Measurements from ENCODE around the gene MSL3B.
A peak's percentile ranks its signal among the peaks of the same experiment; 100 is the strongest.

Gene MSL3B

GRCh38 chr2:233835230-233836186, 32.7 kb downstream of the MSL3B start:
- H3K9me3 ChIP-seq (ENCODE audit: low read length): no peaks in the 10 kb centered on the region
- H3K79me2 ChIP-seq (ENCODE audit: low read length): peaks cover 36% of the 10 kb centered on the region
- H3K27me3 ChIP-seq (ENCODE audit: low read length): no peaks in the 10 kb centered on the region
- DNase-seq: no peak
- no peak overlapping the region for H3K4me3 ChIP-seq (ENCODE audit: low read length)
- peak overlapping the region; percentile 58 for H3K27ac ChIP-seq (ENCODE audit: low read length)
- H3K4me1 ChIP-seq (ENCODE audit: low read length): peaks cover 46% of the 10 kb centered on the region
- H3K9me2 ChIP-seq (replicated peaks; ENCODE audit: insufficient read depth, low read length): no peaks in the 10 kb centered on the region
- no peak overlapping the region for H2AFZ ChIP-seq (ENCODE audit: low read length)
- no peak overlapping the region for H3K4me2 ChIP-seq (ENCODE audit: low read depth, low read length, poor library complexity, severe bottlenecking)
- peaks cover 48% of the 10 kb centered on the region for H3K36me3 ChIP-seq (ENCODE audit: insufficient read depth, low read length)
- no peaks in the 10 kb centered on the region for H4K20me1 ChIP-seq (ENCODE audit: insufficient read depth, low read depth, low read length)
- no peak overlapping the region for H3K9ac ChIP-seq (ENCODE audit: low read length)

DNA sequence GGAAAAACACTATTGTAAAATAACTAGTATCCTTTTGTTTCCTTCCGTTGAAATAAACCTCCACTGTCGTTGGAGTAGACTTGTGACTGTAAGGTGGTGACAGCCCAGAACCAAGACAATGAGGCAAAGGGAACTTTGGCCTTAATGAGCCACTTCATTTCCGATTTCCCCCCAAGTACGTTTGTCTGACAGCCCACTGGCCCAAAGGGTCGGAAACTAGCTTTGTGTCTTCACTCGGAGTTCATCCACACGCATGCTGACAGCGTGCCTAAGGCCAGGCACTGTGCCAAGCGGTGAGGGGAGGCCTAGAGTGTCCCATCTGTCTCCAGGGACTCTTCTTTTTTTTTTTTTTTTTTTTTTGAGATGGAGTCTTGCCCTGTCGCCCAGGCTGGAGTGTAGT, 34.8 kb downstream of the MSL3B start:
- no peaks in the 10 kb centered on the region for H3K27me3 ChIP-seq (ENCODE audit: low read length)
- no peak overlapping the region for H3K4me3 ChIP-seq (ENCODE audit: low read length)
- peaks cover 68% of the 10 kb centered on the region for H3K4me1 ChIP-seq (ENCODE audit: low read length)
- H3K27ac ChIP-seq (ENCODE audit: low read length): 0 out of 2 replicates have a peak overlapping the region, but pooled peaks have one; percentile 8
- peaks cover 32% of the 10 kb centered on the region for H3K36me3 ChIP-seq (ENCODE audit: insufficient read depth, low read length)
- H3K79me2 ChIP-seq (ENCODE audit: low read length): peaks cover 14% of the 10 kb centered on the region
- no peaks in the 10 kb centered on the region for H3K9me2 ChIP-seq (replicated peaks; ENCODE audit: insufficient read depth, low read length)
- DNase-seq: no peak
- no peaks in the 10 kb centered on the region for H4K20me1 ChIP-seq (ENCODE audit: insufficient read depth, low read depth, low read length)
- no peak overlapping the region for H2AFZ ChIP-seq (ENCODE audit: low read length)
- no peak overlapping the region for H3K4me2 ChIP-seq (ENCODE audit: low read depth, low read length, poor library complexity, severe bottlenecking)
- H3K9ac ChIP-seq (ENCODE audit: low read length): no peak overlapping the region
- no peaks in the 10 kb centered on the region for H3K9me3 ChIP-seq (ENCODE audit: low read length)

DNA sequence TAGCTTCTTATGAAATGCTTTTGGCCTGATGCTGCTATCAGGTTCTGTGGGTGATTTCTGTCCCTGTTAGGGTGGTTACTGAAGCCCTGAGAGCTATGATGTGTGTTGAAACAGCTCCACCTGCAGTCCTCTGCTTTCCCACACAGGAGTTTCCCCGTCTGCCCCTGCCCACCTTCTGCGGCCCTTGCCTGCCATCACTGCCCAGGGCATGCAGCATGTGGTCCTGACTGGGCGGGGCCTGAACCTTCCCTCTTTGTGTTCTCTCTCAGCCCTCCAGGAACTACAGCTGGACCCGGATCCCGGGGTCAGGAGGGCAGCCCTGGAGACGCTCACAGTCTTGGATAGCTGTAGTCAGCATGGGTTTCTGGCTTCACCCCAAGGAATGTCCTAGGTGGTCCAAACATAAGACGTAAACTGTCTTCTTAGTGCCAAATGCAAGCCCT, 35.3 kb downstream of the MSL3B start:
- H3K9ac ChIP-seq (ENCODE audit: low read length): peak overlapping the region; percentile 65
- peaks cover 27% of the 10 kb centered on the region for H3K36me3 ChIP-seq (ENCODE audit: insufficient read depth, low read length)
- H3K9me2 ChIP-seq (replicated peaks; ENCODE audit: insufficient read depth, low read length): no peaks in the 10 kb centered on the region
- peaks cover 68% of the 10 kb centered on the region for H3K4me1 ChIP-seq (ENCODE audit: low read length)
- peak; percentile 88 for DNase-seq
- H4K20me1 ChIP-seq (ENCODE audit: insufficient read depth, low read depth, low read length): no peaks in the 10 kb centered on the region
- H3K27me3 ChIP-seq (ENCODE audit: low read length): no peaks in the 10 kb centered on the region
- peaks cover 10% of the 10 kb centered on the region for H3K79me2 ChIP-seq (ENCODE audit: low read length)
- peak overlapping the region; percentile 93 for H3K27ac ChIP-seq (ENCODE audit: low read length)
- H3K9me3 ChIP-seq (ENCODE audit: low read length): no peaks in the 10 kb centered on the region
- H2AFZ ChIP-seq (ENCODE audit: low read length): no peak overlapping the region
- no peak overlapping the region for H3K4me3 ChIP-seq (ENCODE audit: low read length)
- H3K4me2 ChIP-seq (ENCODE audit: low read depth, low read length, poor library complexity, severe bottlenecking): peak overlapping the region; percentile 75

DNA sequence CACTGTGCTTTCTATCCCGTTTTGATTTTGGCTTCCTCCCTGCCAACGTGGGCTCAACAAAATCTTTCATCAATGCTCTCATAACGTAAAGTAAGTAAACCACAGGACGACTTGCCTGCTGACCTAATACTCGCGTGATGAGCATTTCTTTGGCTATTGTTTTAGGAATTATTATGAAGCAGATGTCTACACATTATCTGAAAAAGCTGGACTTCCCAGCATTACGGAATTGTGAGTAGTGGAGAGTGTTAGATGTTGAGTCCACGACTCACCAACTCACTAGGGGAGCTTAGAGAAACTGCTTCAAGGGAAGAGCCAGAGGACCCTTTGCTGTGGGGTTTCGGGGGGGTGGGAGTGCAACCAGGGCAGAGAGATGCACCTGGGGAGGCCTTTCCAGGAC, 35.8 kb downstream of the MSL3B start:
- Histone ChIP-seq H3K27me3 (ENCODE audit: low read length) (no peaks in the 10 kb centered on the region), H2AFZ (ENCODE audit: low read length) (no peak overlapping the region), H3K4me3 (ENCODE audit: low read length) (no peak overlapping the region), H3K27ac (ENCODE audit: low read length) (peak overlapping the region; percentile 93), H3K9ac (ENCODE audit: low read length) (peak overlapping the region; percentile 65), H4K20me1 (ENCODE audit: insufficient read depth, low read depth, low read length) (no peaks in the 10 kb centered on the region), H3K79me2 (ENCODE audit: low read length) (peaks cover 5% of the 10 kb centered on the region), H3K9me3 (ENCODE audit: low read length) (no peaks in the 10 kb centered on the region), H3K9me2 (replicated peaks; ENCODE audit: insufficient read depth, low read length) (no peaks in the 10 kb centered on the region), H3K4me1 (ENCODE audit: low read length) (peaks cover 68% of the 10 kb centered on the region), H3K4me2 (ENCODE audit: low read depth, low read length, poor library complexity, severe bottlenecking) (peak overlapping the region; percentile 75), H3K36me3 (ENCODE audit: insufficient read depth, low read length) (peaks cover 22% of the 10 kb centered on the region)
- DNase-seq: no peak

GRCh38 chr2:233831861-233832260, 36.3 kb downstream of the MSL3B start:
- H3K79me2 ChIP-seq (ENCODE audit: low read length): peaks cover 2% of the 10 kb centered on the region

DNA sequence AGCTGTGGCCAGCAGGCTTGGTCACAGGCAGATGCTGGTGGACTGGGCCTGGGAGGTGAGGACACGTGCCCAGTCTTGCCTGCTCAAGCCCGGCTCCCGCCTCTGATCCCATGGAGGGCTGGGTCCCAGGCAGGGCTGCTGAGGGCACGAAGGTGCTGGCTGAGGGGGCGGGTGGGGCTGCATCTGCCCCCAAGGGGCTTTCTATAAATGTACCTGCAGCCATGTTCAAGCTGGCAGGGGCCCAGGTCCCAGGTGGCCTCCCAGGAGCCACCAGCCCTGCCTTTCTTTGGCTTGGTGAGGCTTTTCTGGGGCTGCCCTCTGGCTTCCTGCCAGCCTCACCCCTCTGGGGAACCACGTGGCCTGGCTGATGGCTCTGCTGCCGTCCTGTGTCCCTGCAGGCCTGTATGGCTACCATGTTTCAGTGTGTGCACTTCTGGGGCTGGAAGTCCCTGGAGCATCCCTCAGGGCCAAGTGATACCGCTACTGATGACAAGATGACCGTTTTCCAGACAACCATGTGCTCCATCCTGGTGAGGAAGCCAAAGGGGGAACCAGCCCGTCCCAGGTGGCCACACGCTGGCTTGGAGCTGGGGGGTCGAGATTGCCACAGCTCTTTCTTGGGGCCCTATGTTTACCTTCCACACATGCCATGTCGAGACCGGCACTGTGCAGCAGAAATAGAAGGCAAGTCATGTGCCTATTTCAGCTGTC, 37.0 kb downstream of the MSL3B start:
- peaks cover 10% of the 10 kb centered on the region for H3K36me3 ChIP-seq (ENCODE audit: insufficient read depth, low read length)
- H3K9me2 ChIP-seq (replicated peaks; ENCODE audit: insufficient read depth, low read length): no peaks in the 10 kb centered on the region
- no peaks in the 10 kb centered on the region for H3K79me2 ChIP-seq (ENCODE audit: low read length)
- DNase-seq: peak; percentile 97
- peak overlapping the region; percentile 61 for H3K4me3 ChIP-seq (ENCODE audit: low read length)
- H3K4me2 ChIP-seq (ENCODE audit: low read depth, low read length, poor library complexity, severe bottlenecking): peak overlapping the region; percentile 75
- peak overlapping the region; percentile 78; the same call in 1 of the 2 replicates for H2AFZ ChIP-seq (ENCODE audit: low read length)
- H3K27me3 ChIP-seq (ENCODE audit: low read length): no peaks in the 10 kb centered on the region
- H3K4me1 ChIP-seq (ENCODE audit: low read length): peaks cover 74% of the 10 kb centered on the region
- H3K9me3 ChIP-seq (ENCODE audit: low read length): no peaks in the 10 kb centered on the region
- H4K20me1 ChIP-seq (ENCODE audit: insufficient read depth, low read depth, low read length): no peaks in the 10 kb centered on the region
- peak overlapping the region; percentile 93 for H3K27ac ChIP-seq (ENCODE audit: low read length)
- peak overlapping the region; percentile 65 for H3K9ac ChIP-seq (ENCODE audit: low read length)

More at GRCh38 chr2:233831861-233832260, 36.3 kb downstream of the MSL3B start:
- Histone ChIP-seq H3K36me3 (ENCODE audit: insufficient read depth, low read length) (peaks cover 17% of the 10 kb centered on the region), H3K9me2 (replicated peaks; ENCODE audit: insufficient read depth, low read length) (no peaks in the 10 kb centered on the region), H3K4me3 (ENCODE audit: low read length) (peak overlapping the region; percentile 61), H3K9me3 (ENCODE audit: low read length) (no peaks in the 10 kb centered on the region), H3K27ac (ENCODE audit: low read length) (peak overlapping the region; percentile 93), H3K4me1 (ENCODE audit: low read length) (peaks cover 68% of the 10 kb centered on the region), H3K9ac (ENCODE audit: low read length) (peak overlapping the region; percentile 65), H3K27me3 (ENCODE audit: low read length) (no peaks in the 10 kb centered on the region), H4K20me1 (ENCODE audit: insufficient read depth, low read depth, low read length) (no peaks in the 10 kb centered on the region), H3K4me2 (ENCODE audit: low read depth, low read length, poor library complexity, severe bottlenecking) (peak overlapping the region; percentile 75), H2AFZ (ENCODE audit: low read length) (no peak overlapping the region)
- no peak for DNase-seq

GRCh38 chr2:233830111-233830802, 37.9 kb downstream of the MSL3B start:
- H3K4me3 ChIP-seq (ENCODE audit: low read length): peak overlapping the region; percentile 42; the same call in 1 of the 2 replicates
- no peak overlapping the region for H2AFZ ChIP-seq (ENCODE audit: low read length)
- no peaks in the 10 kb centered on the region for H3K9me2 ChIP-seq (replicated peaks; ENCODE audit: insufficient read depth, low read length)
- H3K27me3 ChIP-seq (ENCODE audit: low read length): no peaks in the 10 kb centered on the region
- no peaks in the 10 kb centered on the region for H4K20me1 ChIP-seq (ENCODE audit: insufficient read depth, low read depth, low read length)
- H3K4me2 ChIP-seq (ENCODE audit: low read depth, low read length, poor library complexity, severe bottlenecking): peak overlapping the region; percentile 75
- peaks cover 74% of the 10 kb centered on the region for H3K4me1 ChIP-seq (ENCODE audit: low read length)
- H3K9me3 ChIP-seq (ENCODE audit: low read length): no peaks in the 10 kb centered on the region
- H3K27ac ChIP-seq (ENCODE audit: low read length): peak overlapping the region; percentile 93
- H3K79me2 ChIP-seq (ENCODE audit: low read length): no peaks in the 10 kb centered on the region
- peak; percentile 52 for DNase-seq
- H3K9ac ChIP-seq (ENCODE audit: low read length): peak overlapping the region; percentile 65; the same call in 1 of the 2 replicates
- 0 out of 2 replicates have a peak, but pooled peaks cover under 1% of the 10 kb centered on the region for H3K36me3 ChIP-seq (ENCODE audit: insufficient read depth, low read length)
